Mesenchymal stem cell (in vitro differentiated cells and primary cell): Measurements from ENCODE around the gene BGLAP. TPM values are rescaled to one million over a fixed set of nuclear protein-coding genes. Genes with fewer than 3 reads are reported as not detected.
A peak's percentile ranks its signal among the peaks of the same experiment; 100 is the strongest.

Source experiments
- DNase-seq: peaks from one replicate; pipeline ENCODE4 v3.0.0-alpha.2; 2013
- H2AFZ ChIP-seq: one replicate; pipeline ENCODE4 v1.6.1; 2013; ENCODE audit warnings: low read depth, mild to moderate bottlenecking, control low read depth, inconsistent platforms, low read length, moderate library complexity
- H2AK5ac ChIP-seq: 2 replicates; pipeline ENCODE4 v1.6.1; 2013; ENCODE audit warnings: low read length, moderate library complexity, mild to moderate bottlenecking, inconsistent platforms; ENCODE audit not compliant: severe bottlenecking
- H2BK120ac ChIP-seq: one replicate; pipeline ENCODE4 v1.6.1; 2013; ENCODE audit warnings: low read depth, mild to moderate bottlenecking, inconsistent platforms, low read length, moderate library complexity
- H2BK12ac ChIP-seq, 2 experiments: one replicate each; pipeline ENCODE4 v1.6.1; 2013; ENCODE audit warnings: inconsistent platforms in 2 of 2, low read length in 2 of 2, mild to moderate bottlenecking in 2 of 2, moderate library complexity in 2 of 2, control low read depth in 1 of 2
- H2BK15ac ChIP-seq: one replicate; pipeline ENCODE4 v1.6.1; 2013; ENCODE audit warnings: mild to moderate bottlenecking, low read depth, inconsistent platforms; ENCODE audit not compliant: poor library complexity, severe bottlenecking
- H2BK5ac ChIP-seq: 2 replicates; pipeline ENCODE4 v1.6.1; 2013; ENCODE audit warnings: low read depth, mild to moderate bottlenecking, low read length, control low read depth, inconsistent platforms; ENCODE audit not compliant: poor library complexity, severe bottlenecking
- H3K14ac ChIP-seq, 2 experiments: one replicate each; pipeline ENCODE4 v1.6.1; 2013; ENCODE audit warnings: inconsistent platforms in 2 of 2, low read length in 2 of 2, control low read depth in 1 of 2, mild to moderate bottlenecking in 1 of 2, moderate library complexity in 1 of 2
- H3K18ac ChIP-seq, 2 experiments: one replicate each; pipeline ENCODE4 v1.6.1; 2013; ENCODE audit warnings: inconsistent platforms in 2 of 2, low read length in 2 of 2, control low read depth in 1 of 2, low read depth in 1 of 2, mild to moderate bottlenecking in 1 of 2
- H3K23ac ChIP-seq, 2 experiments: one replicate each; pipeline ENCODE4 v1.6.1; 2013; ENCODE audit warnings: inconsistent platforms in 2 of 2, low read length in 2 of 2, mild to moderate bottlenecking in 2 of 2, moderate library complexity in 2 of 2, control low read depth in 1 of 2
- H3K27ac ChIP-seq: 2 replicates; pipeline ENCODE4 v1.5.1; 2013; ENCODE audit warnings: mild to moderate bottlenecking, moderate library complexity, low read length, control low read depth, inconsistent platforms; ENCODE audit not compliant: poor library complexity, severe bottlenecking
- H3K27me3 ChIP-seq, 2 experiments: 2 replicates each; pipeline versions ENCODE4 v1.6.1 to v1.7.0; 2013; ENCODE audit warnings: low read length in 2 of 2, mild to moderate bottlenecking in 2 of 2, moderate library complexity in 2 of 2, control low read depth in 1 of 2, inconsistent platforms in 1 of 2; ENCODE audit not compliant: control insufficient read depth in 1 of 2, insufficient read depth in 1 of 2
- H3K36me3 ChIP-seq, 2 experiments: 2 replicates each; pipeline versions ENCODE4 v1.6.1 to v1.7.0; 2013; ENCODE audit warnings: low read length in 2 of 2, control low read depth in 1 of 2, inconsistent platforms in 1 of 2, low read depth in 1 of 2, mild to moderate bottlenecking in 1 of 2; ENCODE audit not compliant: insufficient read depth in 2 of 2, control insufficient read depth in 1 of 2
- H3K4ac ChIP-seq, 2 experiments: one replicate each; pipeline ENCODE4 v1.6.1; 2013; ENCODE audit warnings: inconsistent platforms in 2 of 2, low read length in 2 of 2, mild to moderate bottlenecking in 2 of 2, moderate library complexity in 2 of 2, control low read depth in 1 of 2, low read depth in 1 of 2
- H3K4me1 ChIP-seq: 2 replicates; pipeline ENCODE4 v1.6.1; 2013; ENCODE audit warnings: low read depth, low read length, control low read depth; ENCODE audit not compliant: control insufficient read depth, insufficient read depth
- H3K4me2 ChIP-seq: 2 replicates; pipeline ENCODE4 v1.6.1; 2013; ENCODE audit warnings: low read length, mild to moderate bottlenecking, inconsistent platforms; ENCODE audit not compliant: poor library complexity, severe bottlenecking
- H3K4me3 ChIP-seq, 2 experiments: 2 replicates each; pipeline versions ENCODE4 v1.5.1 to v1.7.0; 2013; ENCODE audit warnings: low read length in 2 of 2, mild to moderate bottlenecking in 2 of 2, control low read depth in 1 of 2, low read depth in 1 of 2; ENCODE audit not compliant: insufficient read depth in 1 of 2
- H3K79me1 ChIP-seq: replicated peaks from 2 replicates; pipeline ENCODE4 v1.6.1; 2013; ENCODE audit warnings: mild to moderate bottlenecking, control low read depth, low read length, inconsistent platforms; ENCODE audit not compliant: poor library complexity, severe bottlenecking
- H3K9ac ChIP-seq: 2 replicates; pipeline ENCODE4 v1.7.0; 2013; ENCODE audit warnings: mild to moderate bottlenecking, low read length, moderate library complexity
- H3K9me3 ChIP-seq: 2 replicates; pipeline ENCODE4 v1.7.0; 2013; ENCODE audit warnings: mild to moderate bottlenecking, low read length; ENCODE audit not compliant: control insufficient read depth
- H4K8ac ChIP-seq: one replicate; pipeline ENCODE4 v1.6.1; 2013; ENCODE audit warnings: inconsistent platforms, mild to moderate bottlenecking, low read length, moderate library complexity
- H4K91ac ChIP-seq: one replicate; pipeline ENCODE4 v1.6.1; 2013; ENCODE audit warnings: mild to moderate bottlenecking, low read length, inconsistent platforms
- WGBS: methylation state at CpG from one replicate; pipeline ENCODE4 v1.1.7; 2013; ENCODE audit warnings: mixed read lengths; 5-methylcytosine and 5-hydroxymethylcytosine counted together
- polyA plus RNA-seq, 2 experiments: library from polyadenylated mRNA; stranded (reverse); fragments of 200-250 nt; gene quantifications; one replicate each; pipeline ENCODE4 v1.2.3, GENCODE V29; 2013

Gene BGLAP
- 0.29 TPM for polyA plus RNA-seq (2013, experiment 1 of 2)
- polyA plus RNA-seq (2013, experiment 2 of 2): 0.04 TPM

DNA sequence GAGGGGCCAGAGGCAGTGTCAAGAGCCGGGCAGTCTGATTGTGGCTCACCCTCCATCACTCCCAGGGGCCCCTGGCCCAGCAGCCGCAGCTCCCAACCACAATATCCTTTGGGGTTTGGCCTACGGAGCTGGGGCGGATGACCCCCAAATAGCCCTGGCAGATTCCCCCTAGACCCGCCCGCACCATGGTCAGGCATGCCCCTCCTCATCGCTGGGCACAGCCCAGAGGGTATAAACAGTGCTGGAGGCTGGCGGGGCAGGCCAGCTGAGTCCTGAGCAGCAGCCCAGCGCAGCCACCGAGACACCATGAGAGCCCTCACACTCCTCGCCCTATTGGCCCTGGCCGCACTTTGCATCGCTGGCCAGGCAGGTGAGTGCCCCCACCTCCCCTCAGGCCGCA lies at the start of gene BGLAP:
Gene BGLAP (plus strand): TSS at position 259 of the 400 bp plus-strand sequence. CDS start 48 bp downstream, at position 307.
- no peaks in the 10 kb centered on the region for H3K9me3 ChIP-seq
- H2AFZ ChIP-seq: no peak within 1 kb of the TSS
- no peak for DNase-seq
- no peak within 1 kb of the TSS for H3K27ac ChIP-seq
- H3K36me3 ChIP-seq: peaks cover 19 to 44% of the 10 kb centered on the region in 2 experiments
- H3K9ac ChIP-seq: no peak within 1 kb of the TSS
- H2BK15ac ChIP-seq: peak within 1 kb of the TSS; percentile 31
- no peak within 1 kb of the TSS for H3K14ac ChIP-seq
- no peak within 1 kb of the TSS for H4K8ac ChIP-seq
- no peak within 1 kb of the TSS for H2BK12ac ChIP-seq
- no peak within 1 kb of the TSS for H2BK120ac ChIP-seq
- peak within 1 kb of the TSS; percentile 11 for H2AK5ac ChIP-seq
- H3K4me3 ChIP-seq: no peak within 1 kb of the TSS
- no peak within 1 kb of the TSS for H3K23ac ChIP-seq
- H3K4ac ChIP-seq: no peak within 1 kb of the TSS
- WGBS: 92% methylated on average over 14 of the region's 14 CpGs
- peak within 1 kb of the TSS; percentile 17 for H3K4me2 ChIP-seq
- no peak within 1 kb of the TSS for H2BK5ac ChIP-seq
- peaks cover 21% of the 10 kb centered on the region for H3K4me1 ChIP-seq
- peak within 1 kb of the TSS; percentile 40 for H4K91ac ChIP-seq
- peaks cover 0 to 28% of the 10 kb centered on the region in 2 experiments for H3K27me3 ChIP-seq
- no peaks in the 10 kb centered on the region for H3K79me1 ChIP-seq
- no peak within 1 kb of the TSS for H3K18ac ChIP-seq

- Histone ChIP-seq H3K36me3 (peaks cover 6 to 20% of the 10 kb centered on the region in 2 experiments), H3K23ac (no peak overlapping the region), H4K8ac (peak overlapping the region; percentile 97), H3K27me3 (no peaks in the 10 kb centered on the region), H2AK5ac (peak overlapping the region; percentile 88), H4K91ac (peak overlapping the region; percentile 75), H2BK15ac (peak overlapping the region; percentile 99), H3K4me2 (peak overlapping the region; percentile 49), H3K14ac (no peak overlapping the region), H2BK120ac (no peak overlapping the region), H3K4me1 (peaks cover 8% of the 10 kb centered on the region), H3K18ac (peak overlapping the region in 1 of 2 experiments; percentile 88), H2BK5ac (no peak overlapping the region), H3K79me1 (peaks cover 18% of the 10 kb centered on the region), H2AFZ (no peak overlapping the region), H2BK12ac (peak overlapping the region in 1 of 2 experiments; percentile 77), H3K4me3 (peak overlapping the region in 1 of 2 experiments; percentile 94), H3K9me3 (no peaks in the 10 kb centered on the region), H3K9ac (peak overlapping the region; percentile 90), H3K27ac (no peak overlapping the region), H3K4ac (peak overlapping the region in 1 of 2 experiments; percentile 89)
- WGBS: 98% methylated on average over 6 of the region's 7 CpGs
- no peak for DNase-seq
These were observed 48.8 kb upstream of the BGLAP start for GRCh38 chr1:156193208-156193487.

- H3K18ac ChIP-seq: peak within 1 kb of the TSS; percentile 84 to 88
- 32% methylated on average over 59 of the region's 59 CpGs for WGBS
- H3K27me3 ChIP-seq: no peaks in the 10 kb centered on the region
- peaks cover 18% of the 10 kb centered on the region for H3K79me1 ChIP-seq
- H4K8ac ChIP-seq: peak within 1 kb of the TSS; percentile 97
- peak within 1 kb of the TSS; percentile 85 to 94 for H3K4me3 ChIP-seq
- H3K14ac ChIP-seq: peak within 1 kb of the TSS in 1 of 2 experiments; percentile 19
- H2BK120ac ChIP-seq: peak within 1 kb of the TSS; percentile 71
- H2BK15ac ChIP-seq: peak within 1 kb of the TSS; percentile 99
- H3K4me1 ChIP-seq: peaks cover 8% of the 10 kb centered on the region
- H3K27ac ChIP-seq: peak within 1 kb of the TSS; percentile 41
- peak within 1 kb of the TSS; percentile 92 for H2AFZ ChIP-seq
- DNase-seq: peak; percentile 99
- peak within 1 kb of the TSS; percentile 75 for H4K91ac ChIP-seq
- H3K9ac ChIP-seq: peak within 1 kb of the TSS; percentile 90
- peak within 1 kb of the TSS; percentile 88 for H2AK5ac ChIP-seq
- H3K23ac ChIP-seq: no peak within 1 kb of the TSS
- H3K4ac ChIP-seq: peak within 1 kb of the TSS; percentile 60 to 89
- H3K9me3 ChIP-seq: no peaks in the 10 kb centered on the region
- H2BK12ac ChIP-seq: peak within 1 kb of the TSS; percentile 29 to 77
- H3K4me2 ChIP-seq: peak within 1 kb of the TSS; percentile 81
- no peak within 1 kb of the TSS for H2BK5ac ChIP-seq
- peaks cover 6 to 22% of the 10 kb centered on the region in 2 experiments for H3K36me3 ChIP-seq
These were observed 48.3 kb upstream of the BGLAP start, which contains the start of gene SLC25A44 for GRCh38 chr1:156193488-156194299. TSS of gene SLC25A44 (plus strand) at chr1:156194104. CDS start at chr1:156199848, 5,744 bp downstream.

GRCh38 chr1:156194300-156194652 lies 47.7 kb upstream of the BGLAP start:
- Histone ChIP-seq H2BK5ac (no peak overlapping the region), H3K4me1 (peaks cover 12% of the 10 kb centered on the region)

More at GRCh38 chr1:156194300-156194652, 47.7 kb upstream of the BGLAP start:
- Histone ChIP-seq H2BK12ac (no peak overlapping the region), H2BK120ac (peak overlapping the region; percentile 2), H2AFZ (no peak overlapping the region), H3K4me2 (peak overlapping the region; percentile 81), H3K9ac (peak overlapping the region; percentile 90), H4K8ac (no peak overlapping the region), H3K9me3 (no peaks in the 10 kb centered on the region), H3K14ac (peak overlapping the region in 1 of 2 experiments; percentile 19), H4K91ac (peak overlapping the region; percentile 61), H3K27me3 (no peaks in the 10 kb centered on the region), H3K4me3 (peak overlapping the region; percentile 85 to 94), H3K4ac (peak overlapping the region; percentile 29 to 46), H2BK15ac (no peak overlapping the region), H3K79me1 (peaks cover 24% of the 10 kb centered on the region), H3K23ac (no peak overlapping the region), H3K27ac (peak overlapping the region; percentile 41), H3K36me3 (peaks cover 10 to 26% of the 10 kb centered on the region in 2 experiments), H2AK5ac (peak overlapping the region; percentile 23), H3K18ac (peak overlapping the region; percentile 60 to 84)
- peak; percentile 55 for DNase-seq
- WGBS: 20% methylated on average over 14 of the region's 14 CpGs
